Transverse colon (tissue), 4 donors: Measurements from ENCODE around the gene IPO7. TPM values are rescaled to one million over a fixed set of nuclear protein-coding genes. Genes with fewer than 3 reads are reported as not detected.
"Not testable (repeated sequence)": the region's sequence is repeated elsewhere in the genome, so short reads cannot be mapped to it uniquely, and the experiment has no call there.

Experiments
- DNase-seq: peaks from one replicate; pipeline ENCODE4 v3.0.0-alpha.2; 2019
- H3K27ac ChIP-seq, 4 donors: fragments of 200-600 bp; sonication (generic); 2 replicates each; pipeline ENCODE4 v1.5.1; 2016 to 2018; ENCODE audit warnings: inconsistent platforms in 4 of 4
- H3K27me3 ChIP-seq: fragments of 200-600 bp; sonication (generic); 2 replicates; pipeline ENCODE4 v1.5.1; 2017; ENCODE audit warnings: inconsistent platforms
- H3K36me3 ChIP-seq, 4 donors: fragments of 200-600 bp; sonication (generic); 2 replicates each; pipeline ENCODE4 v1.5.1; 2017 to 2019; ENCODE audit warnings: inconsistent platforms in 4 of 4
- H3K4me1 ChIP-seq, 4 donors: fragments of 200-600 bp; sonication (generic); 2 replicates each; pipeline ENCODE4 v1.5.1; 2017 to 2020; ENCODE audit warnings: inconsistent platforms in 4 of 4
- H3K4me3 ChIP-seq, 4 donors: fragments of 200-600 bp; sonication (generic); 1 replicate in 1 of 4; 2 replicates in 3 of 4; pipeline versions ENCODE4 v1.5.1 to v1.6.1; 2017 to 2019; ENCODE audit warnings: inconsistent platforms in 4 of 4
- H3K9me3 ChIP-seq, 2 donors: fragments of 200-600 bp; sonication (generic); 2 replicates each; pipeline ENCODE4 v1.5.1; 2017 to 2019; ENCODE audit warnings: inconsistent platforms in 2 of 2
- CTCF ChIP-seq, 5 experiments: fragments of 200-600 bp in 3 of 5; fragments of 450-650 bp in 2 of 5; sonication (generic) in 3 of 5; IDR thresholded peaks; 1 replicate in 2 of 5; 2 replicates in 3 of 5; pipeline ENCODE4 v1.5.1; 2016 to 2017; ENCODE audit warnings: antibody characterized with exemption in 5 of 5, inconsistent platforms in 3 of 5, mild to moderate bottlenecking in 2 of 5, moderate library complexity in 1 of 5
- EP300 ChIP-seq: sonication (generic); formaldehyde crosslinking; IDR thresholded peaks from one replicate; pipeline ENCODE4 v1.6.1; 2017; ENCODE audit warnings: antibody characterized with exemption, low read depth
- POLR2A ChIP-seq: fragments of 450-650 bp; IDR thresholded peaks from one replicate; pipeline ENCODE4 v1.6.1; 2016; ENCODE audit warnings: antibody characterized with exemption, mild to moderate bottlenecking, moderate library complexity
- POLR2AphosphoS5 ChIP-seq, 3 donors: sonication (generic); formaldehyde crosslinking; IDR thresholded peaks; one replicate each; pipeline ENCODE4 v1.6.1; 2016; ENCODE audit warnings: antibody characterized with exemption in 3 of 3
- WGBS, 2 donors: methylation state at CpG; one replicate each; pipeline ENCODE4 v1.1.5; 2018; ENCODE audit warnings: low coverage in 1 of 2; 5-methylcytosine and 5-hydroxymethylcytosine counted together
- in situ Hi-C, 4 donors: fragments of 200-750 bp; cut with MboI; loops; one replicate each; pipeline versions ENCODE4 v1.15.0 to v1.15.1; 2017; ENCODE audit warnings: low sequenced_read_pairs in 3 of 4, low pct_ligation_motif_present in 1 of 4, low pct_unique_long_range_greater_than_20kb in 1 of 4
- intact Hi-C: fragments of 100-400 bp; cut with DNase I; formaldehyde crosslinking; loops from one replicate; pipeline ENCODE4 v1.15.1; 2023; ENCODE audit warnings: low total_unique reads
- total RNA-seq, 4 donors: library from RNA; depleted of rRNA; stranded (reverse); fragments of >200 nt; gene quantifications; one replicate each; pipeline ENCODE4 v1.1.0, GENCODE V29; 2016

The IPO7 gene
- 10 to 100 TPM; 20.9 to 64.5 (median 44.6) TPM for total RNA-seq

- in situ Hi-C loops: no loop called here
- Histone ChIP-seq H3K27me3 (no peaks in the 10 kb centered on the region), H3K9me3 (no peaks in the 10 kb centered on the region), H3K27ac (peak within 1 kb of the TSS; percentile 93 to 98 (median 97)), H3K4me1 (peaks cover 5 to 44% (median 28%) of the 10 kb centered on the region in 4 donors), H3K4me3 (peak within 1 kb of the TSS; percentile 60 to 93 (median 78)), H3K36me3 (no peaks in the 10 kb centered on the region)
- WGBS, 2 donors: 1% methylated on average over 68 of the region's 70 CpGs; no CpG with 5 or more reads in 1 of the 2 donors
- peak; percentile 92 for DNase-seq
- intact Hi-C loops: loop anchor here (10.0 kb wide), 1 partner anchor 70 kb away; the partner anchor contains the start of gene TMEM41B
- TF ChIP-seq POLR2AphosphoS5 (IDR thresholded peaks at IDR 0.05): peak; percentile 90 to 94 (median 94)
- TF ChIP-seq EP300: no peak
- TF ChIP-seq CTCF (IDR thresholded peaks at IDR 0.05): peak in 3 of 5 experiments; percentile 7 to 41 (median 14)
- peak; percentile 85 for TF ChIP-seq POLR2A
These were observed at the start of gene IPO7 for GRCh38 chr11:9384535-9385326. IPO7 (plus strand) TSS chr11:9384652; CDS start chr11:9384764, 112 bp downstream.

GRCh38 chr11:9341638-9342178 is 42.7 kb upstream of the IPO7 start:
- TF ChIP-seq EP300 (no peak), POLR2A (no peak), CTCF (IDR thresholded peaks at IDR 0.05) (no peak), POLR2AphosphoS5 (IDR thresholded peaks at IDR 0.05) (no peak)
- WGBS, 2 donors: 29 to 48% methylated on average over 1 to 5 of the region's 5 CpGs
- DNase-seq: no peak
- in situ Hi-C loops (no loop called here), intact Hi-C loops (no loop called here)
- Histone ChIP-seq H3K27me3 (no peaks in the 10 kb centered on the region), H3K4me3 (no peak overlapping the region), H3K36me3 (no peaks in the 10 kb centered on the region), H3K9me3 (no peaks in the 10 kb centered on the region), H3K4me1 (no peaks in the 10 kb centered on the region), H3K27ac (no peak overlapping the region)

GRCh38 chr11:9344061-9344680 is 40.3 kb upstream of the IPO7 start:
- Histone ChIP-seq H3K36me3 (no peaks in the 10 kb centered on the region), H3K27ac (no peak overlapping the region), H3K4me1 (no peaks in the 10 kb centered on the region), H3K9me3 (no peaks in the 10 kb centered on the region), H3K4me3 (no peak overlapping the region), H3K27me3 (no peaks in the 10 kb centered on the region)
- in situ Hi-C loops: no loop called here
- intact Hi-C loops: no loop called here
- TF ChIP-seq POLR2A: no peak
- TF ChIP-seq POLR2AphosphoS5 (IDR thresholded peaks at IDR 0.05): no peak
- TF ChIP-seq CTCF (IDR thresholded peaks at IDR 0.05): no peak
- no peak for TF ChIP-seq EP300
- no peak for DNase-seq
- 77 to 79% methylated on average over 3 of the region's 3 CpGs for WGBS, 2 donors

GRCh38 chr11:9347100-9347499 is 37.4 kb upstream of the IPO7 start:
- in situ Hi-C loops (no loop called here), intact Hi-C loops (no loop called here)
- TF ChIP-seq CTCF (IDR thresholded peaks at IDR 0.05): no peak
- TF ChIP-seq EP300: no peak
- no peak for TF ChIP-seq POLR2AphosphoS5 (IDR thresholded peaks at IDR 0.05)
- TF ChIP-seq POLR2A: no peak
- Histone ChIP-seq H3K4me1 (no peaks in the 10 kb centered on the region), H3K9me3 (no peaks in the 10 kb centered on the region), H3K4me3 (no peak overlapping the region), H3K27me3 (no peaks in the 10 kb centered on the region), H3K27ac (no peak overlapping the region), H3K36me3 (no peaks in the 10 kb centered on the region)
- WGBS, 2 donors: 67 to 76% methylated on average over 2 of the region's 2 CpGs
- DNase-seq: no peak

GRCh38 chr11:9347779-9348178 is 36.7 kb upstream of the IPO7 start:
- H3K4me1 ChIP-seq, H3K4me3 ChIP-seq, H3K36me3 ChIP-seq, DNase-seq, H3K27ac ChIP-seq, in situ Hi-C loops, H3K27me3 ChIP-seq, intact Hi-C loops, H3K9me3 ChIP-seq: not testable (repeated sequence)
- WGBS, 2 donors: 70 to 73% methylated on average over 4 of the region's 4 CpGs
